Myometrial cell (primary cell): ENCODE results near the gene UBTFL1. TPM values are rescaled to one million over a fixed set of nuclear protein-coding genes. Genes with fewer than 3 reads are reported as not detected.

ENCODE experiments used
- total RNA-seq: library from RNA; depleted of rRNA; stranded (reverse); fragments of >200 nt; gene quantifications from 2 replicates; pipeline ENCODE4 v1.2.3, GENCODE V29; 2015

The UBTFL1 gene
- total RNA-seq: not detected in 2 replicates

GRCh38 chr11:90085650-90086049 is at the start of gene UBTFL1:
UBTFL1 (plus strand) TSS chr11:90085950; CDS start chr11:90085950, 0 bp downstream.

GRCh38 chr11:90134478-90135003 is 48.8 kb downstream of the UBTFL1 start, which contains the start of gene NAALAD2:
NAALAD2 (plus strand) TSS chr11:90134663; CDS start chr11:90134759, 96 bp downstream.

Other genes starting within 250 kb of the UBTFL1 start
- not detected in 2 replicates for gene TRIM64B, start 207.5 kb upstream of the UBTFL1 start, total RNA-seq
- not detected in 2 replicates for gene TRIM49D1, start 163.7 kb upstream of the UBTFL1 start, total RNA-seq
- gene TRIM49D2, start 161.9 kb upstream of the UBTFL1 start, total RNA-seq: not detected in 2 replicates
- gene TRIM64, start 119.9 kb upstream of the UBTFL1 start, total RNA-seq: not detected in 2 replicates
- gene TRIM49C, start 54.8 kb upstream of the UBTFL1 start, total RNA-seq: not detected in 2 replicates
- 0.18 and 0.58 TPM in 2 replicates for gene NAALAD2, start 48.7 kb downstream of the UBTFL1 start, total RNA-seq
- gene CHORDC1, start 137.1 kb downstream of the UBTFL1 start, total RNA-seq: 28.5 and 37.8 TPM in 2 replicates